Pancreas (tissue), 10 donors: Measurements from ENCODE around the gene DNAJB9. TPM values are rescaled to one million over a fixed set of nuclear protein-coding genes. Genes with fewer than 3 reads are reported as not detected.

Experiments
- ATAC-seq, 4 donors: fragments of 200-7000 bp; cut with Tn5 transposase; one replicate each; pipeline versions ENCODE4 v1.8.0 to v1.9.1; 2020; ENCODE audit warnings: mild to moderate bottlenecking in 4 of 4, moderate library complexity in 4 of 4
- DNase-seq, 6 donors: peaks; one replicate each; pipeline ENCODE4 v3.0.0-alpha.2; 2020
- FAIRE-seq: peaks from 2 replicates; lab custom pipeline; 2012; peaks lifted over from hg19 to GRCh38; lab: Jason Lieb, UNC
- H3K27ac ChIP-seq, 4 donors: fragments of 200-600 bp; sonication (generic); 1 replicate in 3 of 4; 2 replicates in 1 of 4; pipeline versions ENCODE4 v1.5.0 to v1.8.0; 2020
- H3K27me3 ChIP-seq, 4 donors: fragments of 200-600 bp; one replicate each; pipeline ENCODE4 v1.8.0; 2021
- H3K36me3 ChIP-seq, 3 donors: fragments of 200-600 bp; sonication (generic) in 1 of 3; one replicate each; pipeline versions ENCODE4 v1.5.0 to v1.8.0; 2020 to 2021
- H3K4me1 ChIP-seq, 3 donors: fragments of 200-600 bp; one replicate each; pipeline ENCODE4 v1.8.0; 2021
- H3K4me3 ChIP-seq, 4 donors: fragments of 200-600 bp; sonication (generic) in 2 of 4; one replicate each; pipeline versions ENCODE4 v1.5.0 to v1.8.0; 2020 to 2021
- H3K9me3 ChIP-seq, 4 donors: fragments of 200-600 bp; one replicate each; pipeline ENCODE4 v1.8.0; 2021
- WGBS, 2 donors: extraction: QIAGEN DNeasy Blood & Tissue Kit; methylation state at CpG; one replicate each; pipeline ENCODE4 v1.1.7; 2013; 5-methylcytosine and 5-hydroxymethylcytosine counted together
- intact Hi-C, 3 donors: fragments of 100-400 bp; cut with DNase I; formaldehyde crosslinking; loops; one replicate each; pipeline versions ENCODE4 v1.11.1 to v1.14.2; 2022
- polyA plus RNA-seq, 2 donors: library from polyadenylated mRNA; stranded (reverse); fragments of 200-250 nt; gene quantifications; one replicate each; pipeline ENCODE4 v1.2.3, GENCODE V29; 2013
- total RNA-seq, 6 donors: library from RNA; stranded (reverse); fragmentation: NEBNext Ultra II Directional in 4 of 6; extraction: Animal tissue kit (Norgen Biotek cat#: 25700) in 4 of 6; gene quantifications; one replicate each; pipeline versions ENCODE4 v1.2.1 to v1.2.4, GENCODE V29; 2021 to 2023
- TF ChIP-seq, protein P1 (sequence below), 4 donors: fragments of 200-600 bp; sonication (generic) in 3 of 4; IDR thresholded peaks; one replicate each; pipeline versions ENCODE4 v1.5.0 to v1.8.0; 2021; ENCODE audit warnings: antibody characterized with exemption in 4 of 4
- donor health status: healthy with polysubstance abuse.
- donor health status: DM: no; HTN: no; CAD: no; lungs with moderate emphysema.
- donor health status: DM: no; HTN: no; CAD: no.
- donor health status: control.
- donor health status: control.
- donor health status: Bipolar disorder and iron deficiency.
- donor health status: DM: yes; HTN: yes; CAD: no.
- donor health status: DM: no; HTN: no; CAD: no.
- donor health status: DM: no; HTN: no; CAD: no.
- donor health status: DM: yes; HTN: yes; CAD: no.

DNAJB9 gene
- total and polyA plus RNA-seq, 8 donors = 10.8 to 46.4 (median 34.6) TPM

DNA sequence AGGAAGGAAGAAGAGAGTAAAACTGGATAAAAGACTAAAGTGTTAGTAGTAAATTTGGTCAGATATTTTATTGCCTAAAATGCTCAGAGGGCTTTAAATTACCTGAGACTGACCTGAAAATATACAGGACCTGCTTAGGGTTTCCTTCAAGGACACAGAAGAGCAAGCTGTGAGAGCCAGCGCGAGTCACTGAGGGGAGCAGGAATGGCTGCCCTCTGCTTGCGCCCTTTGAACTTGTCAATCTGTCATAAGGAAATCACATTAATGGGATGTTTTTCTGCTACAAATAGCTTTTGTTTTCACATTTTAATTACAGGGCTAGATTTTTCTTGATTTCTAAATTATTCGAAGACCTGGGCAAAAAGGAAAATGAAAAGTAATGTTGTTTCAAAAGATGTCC is 26.9 kb downstream of the DNAJB9 start:
- H3K36me3 ChIP-seq = no peaks in the 10 kb centered on the region
- intact Hi-C loops = no loop called here
- ATAC-seq = no peak
- TF ChIP-seq, protein P1, sequence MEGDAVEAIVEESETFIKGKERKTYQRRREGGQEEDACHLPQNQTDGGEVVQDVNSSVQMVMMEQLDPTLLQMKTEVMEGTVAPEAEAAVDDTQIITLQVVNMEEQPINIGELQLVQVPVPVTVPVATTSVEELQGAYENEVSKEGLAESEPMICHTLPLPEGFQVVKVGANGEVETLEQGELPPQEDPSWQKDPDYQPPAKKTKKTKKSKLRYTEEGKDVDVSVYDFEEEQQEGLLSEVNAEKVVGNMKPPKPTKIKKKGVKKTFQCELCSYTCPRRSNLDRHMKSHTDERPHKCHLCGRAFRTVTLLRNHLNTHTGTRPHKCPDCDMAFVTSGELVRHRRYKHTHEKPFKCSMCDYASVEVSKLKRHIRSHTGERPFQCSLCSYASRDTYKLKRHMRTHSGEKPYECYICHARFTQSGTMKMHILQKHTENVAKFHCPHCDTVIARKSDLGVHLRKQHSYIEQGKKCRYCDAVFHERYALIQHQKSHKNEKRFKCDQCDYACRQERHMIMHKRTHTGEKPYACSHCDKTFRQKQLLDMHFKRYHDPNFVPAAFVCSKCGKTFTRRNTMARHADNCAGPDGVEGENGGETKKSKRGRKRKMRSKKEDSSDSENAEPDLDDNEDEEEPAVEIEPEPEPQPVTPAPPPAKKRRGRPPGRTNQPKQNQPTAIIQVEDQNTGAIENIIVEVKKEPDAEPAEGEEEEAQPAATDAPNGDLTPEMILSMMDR (IDR thresholded peaks at IDR 0.05) = no peak
- no peak overlapping the region for H3K27ac ChIP-seq
- DNase-seq = no peak
- no peaks in the 10 kb centered on the region for H3K9me3 ChIP-seq
- no peak for FAIRE-seq
- no peaks in the 10 kb centered on the region for H3K4me1 ChIP-seq
- H3K4me3 ChIP-seq = no peak overlapping the region
- no peaks in the 10 kb centered on the region for H3K27me3 ChIP-seq
- WGBS, 2 donors = 90 to 93% methylated on average over 4 of the region's 4 CpGs

DNA sequence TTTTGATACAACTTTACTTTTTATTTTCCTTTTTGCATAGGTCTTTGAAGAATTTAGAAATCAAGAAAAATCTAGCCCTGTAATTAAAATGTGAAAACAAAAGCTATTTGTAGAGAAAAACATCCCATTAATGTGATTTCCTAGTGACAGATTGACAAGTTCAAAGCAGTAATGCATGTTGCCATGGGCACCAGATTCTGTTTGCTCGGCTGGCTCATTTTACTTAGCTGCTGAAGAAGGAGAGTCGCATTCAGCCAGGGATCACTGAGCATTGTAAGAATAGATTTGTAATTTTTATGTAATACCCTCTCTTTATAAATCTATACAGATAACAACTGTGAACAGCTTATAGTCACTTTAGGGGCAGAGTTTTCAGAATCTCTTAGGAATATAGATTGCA is 28.5 kb downstream of the DNAJB9 start:
- peak in 2 of 4 donors; percentile 56 to 62 for ATAC-seq
- DNase-seq = no peak
- H3K4me3 ChIP-seq = no peak overlapping the region
- no peaks in the 10 kb centered on the region for H3K36me3 ChIP-seq
- no peaks in the 10 kb centered on the region for H3K27me3 ChIP-seq
- no peaks in the 10 kb centered on the region for H3K9me3 ChIP-seq
- FAIRE-seq = no peak
- no peak overlapping the region for H3K27ac ChIP-seq
- no peaks in the 10 kb centered on the region for H3K4me1 ChIP-seq
- WGBS, 2 donors = 55 to 61% methylated on average over 2 of the region's 2 CpGs
- intact Hi-C loops = no loop called here
- TF ChIP-seq, protein P1 (IDR thresholded peaks at IDR 0.05) = no peak

DNA sequence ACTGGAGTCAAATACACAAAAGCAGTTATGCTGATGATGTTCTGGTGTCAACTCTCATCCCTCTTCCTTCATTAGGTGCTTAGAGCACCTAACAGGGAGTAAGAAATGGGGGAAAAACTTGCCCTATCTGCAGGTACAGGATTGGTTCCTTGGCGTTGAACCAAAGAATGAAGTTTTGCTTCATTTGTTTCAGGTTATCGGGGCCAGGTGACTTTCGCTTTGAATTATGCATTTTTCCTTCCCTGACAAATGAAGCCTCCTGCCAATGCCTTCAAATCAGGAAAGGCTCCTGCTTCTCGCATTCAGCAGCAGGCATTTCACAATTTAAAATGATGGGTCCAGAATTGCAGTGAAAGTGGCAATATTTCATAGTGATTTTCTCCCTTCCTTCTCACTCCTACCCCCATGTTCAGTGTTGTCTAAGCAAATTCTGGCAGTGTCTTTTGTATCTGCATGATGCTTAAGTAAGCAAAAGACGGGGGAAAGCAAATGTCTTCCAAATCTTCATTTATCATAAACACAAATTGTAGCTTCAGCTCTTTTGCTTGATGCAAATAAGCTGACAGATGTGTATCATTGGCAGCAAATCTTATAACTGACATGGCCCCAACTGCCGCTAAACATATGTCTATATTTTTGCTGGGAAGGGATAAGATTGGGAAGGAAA is 29.4 kb downstream of the DNAJB9 start:
- TF ChIP-seq, protein P1 (IDR thresholded peaks at IDR 0.05) = no peak
- no peaks in the 10 kb centered on the region for H3K9me3 ChIP-seq
- intact Hi-C loops = no loop called here
- H3K4me3 ChIP-seq = no peak overlapping the region
- no peaks in the 10 kb centered on the region for H3K4me1 ChIP-seq
- no peaks in the 10 kb centered on the region for H3K36me3 ChIP-seq
- H3K27me3 ChIP-seq = no peaks in the 10 kb centered on the region
- no peak for DNase-seq
- no peak overlapping the region for H3K27ac ChIP-seq
- WGBS, 2 donors = 65 to 66% methylated on average over 6 of the region's 6 CpGs
- ATAC-seq = peak in 1 of 4 donors; percentile 11
- no peak for FAIRE-seq

DNA sequence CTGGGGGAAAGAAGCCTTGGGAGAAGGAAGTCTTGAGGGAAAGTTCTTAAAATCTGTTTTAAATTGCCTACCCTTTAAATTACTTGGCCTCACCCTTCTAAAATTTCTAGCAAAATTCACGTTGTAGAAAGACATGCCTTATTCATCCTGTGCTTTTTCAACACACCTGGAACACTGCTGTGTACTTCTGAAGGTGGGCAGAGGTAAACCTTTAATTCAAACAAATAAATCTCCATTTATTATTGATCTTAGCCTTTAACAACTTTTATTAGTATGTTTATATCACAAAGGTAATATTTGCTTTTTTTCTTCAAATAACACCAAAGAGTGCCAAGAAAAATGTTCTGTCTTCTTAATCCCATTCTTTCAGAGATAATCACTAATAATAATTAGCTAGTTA is 30.7 kb downstream of the DNAJB9 start:
- H3K27me3 ChIP-seq = no peaks in the 10 kb centered on the region
- DNase-seq (no peak), FAIRE-seq (no peak), ATAC-seq (no peak)
- intact Hi-C loops = no loop called here
- WGBS, 2 donors = 24 to 44% methylated on average over 1 of the region's 1 CpG
- no peak overlapping the region for H3K27ac ChIP-seq
- TF ChIP-seq, protein P1 (IDR thresholded peaks at IDR 0.05) = no peak
- H3K36me3 ChIP-seq = no peaks in the 10 kb centered on the region
- H3K4me3 ChIP-seq = no peak overlapping the region
- no peaks in the 10 kb centered on the region for H3K9me3 ChIP-seq
- H3K4me1 ChIP-seq = no peaks in the 10 kb centered on the region

DNA sequence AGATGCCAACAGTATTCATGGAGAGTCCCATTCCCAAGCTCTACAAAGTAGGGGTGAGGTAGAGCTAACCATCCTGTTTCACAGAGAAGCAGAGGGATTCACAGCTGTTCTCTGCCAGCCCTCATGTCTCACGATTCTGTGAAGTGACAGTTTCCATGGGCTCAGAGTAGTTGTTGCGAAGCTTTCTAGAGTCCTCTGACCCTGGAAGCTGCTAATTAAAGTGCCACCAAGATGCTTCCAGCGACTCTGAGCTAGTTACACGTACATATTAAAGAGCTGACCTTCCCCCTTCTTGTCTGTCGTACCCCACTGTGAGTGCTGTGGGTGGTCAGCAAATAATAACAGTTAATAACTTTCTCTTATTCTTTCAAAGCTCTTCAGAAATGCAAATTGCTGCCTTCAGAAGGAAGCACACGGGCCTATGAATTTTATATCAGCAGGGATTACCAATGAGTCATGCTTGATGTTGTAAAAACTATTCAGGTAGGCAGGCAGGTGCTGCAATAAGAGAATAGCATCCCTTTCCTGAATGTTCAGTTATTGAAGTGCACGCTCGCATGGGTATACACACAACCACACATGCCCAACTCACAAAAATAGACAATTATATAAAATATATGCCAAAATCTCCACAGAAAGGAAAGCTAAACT is 34.1 kb downstream of the DNAJB9 start:
- FAIRE-seq = no peak
- no peak for ATAC-seq
- no peaks in the 10 kb centered on the region for H3K27me3 ChIP-seq
- H3K4me1 ChIP-seq = no peaks in the 10 kb centered on the region
- 82 to 94% methylated on average over 8 of the region's 8 CpGs for WGBS, 2 donors
- H3K4me3 ChIP-seq = no peak overlapping the region
- TF ChIP-seq, protein P1 (IDR thresholded peaks at IDR 0.05) = no peak
- H3K36me3 ChIP-seq = no peaks in the 10 kb centered on the region
- intact Hi-C loops = no loop called here
- no peak for DNase-seq
- no peak overlapping the region for H3K27ac ChIP-seq
- no peaks in the 10 kb centered on the region for H3K9me3 ChIP-seq
